ENCODE results near the gene QSOX1.

DNA sequence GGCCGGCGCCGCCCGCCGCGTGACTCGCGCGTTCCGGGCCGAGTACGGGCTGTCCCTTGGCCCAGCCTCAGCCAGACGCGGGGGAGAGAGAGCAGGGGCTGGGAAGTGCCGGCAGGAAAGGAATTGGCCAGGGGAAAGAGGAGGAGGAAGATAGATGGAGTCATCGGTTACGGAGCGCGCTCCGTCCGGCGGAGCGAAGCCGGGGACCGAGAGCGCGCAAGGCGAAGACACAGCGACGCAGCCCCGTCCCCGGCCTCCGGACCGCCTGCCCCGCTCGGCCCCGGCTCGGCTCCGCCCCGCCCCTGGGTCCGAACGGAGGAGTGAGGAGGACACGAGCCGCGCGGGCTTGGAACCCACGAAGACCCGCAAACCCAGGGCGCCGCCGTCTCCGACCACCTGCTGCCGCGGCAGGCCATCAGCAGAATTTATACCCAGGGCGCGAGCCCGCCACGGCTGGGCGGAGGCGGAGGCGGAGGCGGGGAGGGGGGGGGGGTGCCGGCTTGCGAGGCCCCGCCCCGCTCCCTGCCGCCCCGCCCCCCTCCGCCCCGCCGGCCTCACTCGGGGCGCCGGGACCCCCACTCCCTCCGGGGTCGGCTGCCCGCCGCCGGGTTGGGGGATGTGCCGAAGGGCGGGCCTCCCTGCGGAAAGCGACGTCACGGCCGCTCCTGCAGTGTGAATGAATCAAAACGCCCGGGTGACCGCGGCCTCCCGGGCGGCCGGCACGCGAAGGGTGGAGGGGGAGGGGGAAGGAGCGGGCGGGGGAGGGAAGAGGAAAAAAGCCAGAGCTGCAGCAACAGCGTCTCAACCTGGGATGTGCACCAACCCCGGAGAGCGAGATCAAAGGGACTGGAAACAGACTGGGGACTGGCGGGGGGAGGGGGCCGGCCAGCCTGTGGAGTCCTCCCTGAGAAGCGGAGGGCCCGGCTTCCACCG, 75.1 kb downstream of the QSOX1 start, which contains the start of gene LHX4:
- TF ChIP-seq, protein P1, sequence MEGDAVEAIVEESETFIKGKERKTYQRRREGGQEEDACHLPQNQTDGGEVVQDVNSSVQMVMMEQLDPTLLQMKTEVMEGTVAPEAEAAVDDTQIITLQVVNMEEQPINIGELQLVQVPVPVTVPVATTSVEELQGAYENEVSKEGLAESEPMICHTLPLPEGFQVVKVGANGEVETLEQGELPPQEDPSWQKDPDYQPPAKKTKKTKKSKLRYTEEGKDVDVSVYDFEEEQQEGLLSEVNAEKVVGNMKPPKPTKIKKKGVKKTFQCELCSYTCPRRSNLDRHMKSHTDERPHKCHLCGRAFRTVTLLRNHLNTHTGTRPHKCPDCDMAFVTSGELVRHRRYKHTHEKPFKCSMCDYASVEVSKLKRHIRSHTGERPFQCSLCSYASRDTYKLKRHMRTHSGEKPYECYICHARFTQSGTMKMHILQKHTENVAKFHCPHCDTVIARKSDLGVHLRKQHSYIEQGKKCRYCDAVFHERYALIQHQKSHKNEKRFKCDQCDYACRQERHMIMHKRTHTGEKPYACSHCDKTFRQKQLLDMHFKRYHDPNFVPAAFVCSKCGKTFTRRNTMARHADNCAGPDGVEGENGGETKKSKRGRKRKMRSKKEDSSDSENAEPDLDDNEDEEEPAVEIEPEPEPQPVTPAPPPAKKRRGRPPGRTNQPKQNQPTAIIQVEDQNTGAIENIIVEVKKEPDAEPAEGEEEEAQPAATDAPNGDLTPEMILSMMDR (IDR thresholded peaks at IDR 0.05; ENCODE audit: extremely low read depth in 1 of 2, insufficient read depth in 1 of 2, low read depth in 1 of 2, low read length in 2 of 2): no peak
- no peak for TF ChIP-seq POLR2A (IDR thresholded peaks at IDR 0.05; ENCODE audit: low read depth, low read length)
- TF ChIP-seq EZH2 (IDR thresholded peaks at IDR 0.05; ENCODE audit: borderline replicate concordance, low read depth, low read length, severe bottlenecking): no peak
- no peak for TF ChIP-seq POLR2AphosphoS5 (IDR thresholded peaks at IDR 0.05; ENCODE audit: insufficient read depth, low read depth, low read length)
- TF ChIP-seq MYC (IDR thresholded peaks at IDR 0.05; ENCODE audit: low read depth, low read length): no peak
- TF ChIP-seq, protein P2, sequence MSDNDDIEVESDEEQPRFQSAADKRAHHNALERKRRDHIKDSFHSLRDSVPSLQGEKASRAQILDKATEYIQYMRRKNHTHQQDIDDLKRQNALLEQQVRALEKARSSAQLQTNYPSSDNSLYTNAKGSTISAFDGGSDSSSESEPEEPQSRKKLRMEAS (IDR thresholded peaks at IDR 0.05; ENCODE audit: insufficient read depth, insufficient read length): no peak

All from endothelial cell of umbilical vein (primary cell).